HUES64 (cell line): ENCODE results near the gene PPFIA1.
A peak's percentile ranks its signal among the peaks of the same experiment; 100 is the strongest.
"Not testable (repeated sequence)": the region's sequence is repeated elsewhere in the genome, so short reads cannot be mapped to it uniquely, and the experiment has no call there.

Source experiments
- H3K27ac ChIP-seq: 2 replicates; pipeline ENCODE4 v1.7.0; 2013; ENCODE audit warnings: low read depth, low read length, inconsistent platforms
- H3K27me3 ChIP-seq: 2 replicates; pipeline ENCODE4 v1.6.1; 2013; ENCODE audit warnings: mild to moderate bottlenecking, low read length; ENCODE audit not compliant: insufficient read depth
- H3K36me3 ChIP-seq: 2 replicates; pipeline ENCODE4 v1.6.1; 2013; ENCODE audit warnings: mild to moderate bottlenecking, low read length; ENCODE audit not compliant: insufficient read depth
- H3K4me1 ChIP-seq: 2 replicates; pipeline ENCODE4 v1.6.1; 2013; ENCODE audit warnings: mild to moderate bottlenecking, low read length, moderate library complexity; ENCODE audit not compliant: insufficient read depth
- H3K4me3 ChIP-seq: 2 replicates; pipeline ENCODE4 v1.5.1; 2013; ENCODE audit warnings: mild to moderate bottlenecking, low read length, moderate library complexity
- H3K9ac ChIP-seq: 2 replicates; pipeline ENCODE4 v1.6.1; 2013; ENCODE audit warnings: mild to moderate bottlenecking, low read depth, low read length
- H3K9me3 ChIP-seq: 2 replicates; pipeline ENCODE4 v1.6.1; 2013; ENCODE audit warnings: low read depth, low read length; ENCODE audit not compliant: insufficient read depth
- whole genome bisulfite sequencing: fragments of 150-250, 120-280 bp; methylation state at CpG from one replicate; pipeline ENCODE4 v1.1.7; 2013; ENCODE audit warnings: missing lambda C conversion rate; 5-methylcytosine and 5-hydroxymethylcytosine counted together

PPFIA1 gene

GRCh38 chr11:70378506-70379134, 108.1 kb downstream of the PPFIA1 start:
- H3K27ac ChIP-seq = no peak overlapping the region
- WGBS = 91% methylated on average over 8 of the region's 9 CpGs
- peaks cover 91% of the 10 kb centered on the region for H3K36me3 ChIP-seq

GRCh38 chr11:70381350-70381749, 110.9 kb downstream of the PPFIA1 start:
- 94% methylated on average over 8 of the region's 8 CpGs for WGBS

More at GRCh38 chr11:70378506-70379134, 108.1 kb downstream of the PPFIA1 start:
- Histone ChIP-seq H3K27me3 (no peaks in the 10 kb centered on the region), H3K4me1 (peaks cover 15% of the 10 kb centered on the region), H3K4me3 (no peak overlapping the region), H3K9ac (no peak overlapping the region), H3K9me3 (no peaks in the 10 kb centered on the region)

GRCh38 chr11:70381872-70382861, 111.7 kb downstream of the PPFIA1 start:
- H3K9ac ChIP-seq = peak overlapping the region; percentile 25
- no peaks in the 10 kb centered on the region for H3K27me3 ChIP-seq
- H3K4me1 ChIP-seq = peaks cover 15% of the 10 kb centered on the region
- peak overlapping the region; percentile 74 for H3K27ac ChIP-seq
- H3K4me3 ChIP-seq = no peak overlapping the region
- peaks cover 79% of the 10 kb centered on the region for H3K36me3 ChIP-seq
- H3K9me3 ChIP-seq = no peaks in the 10 kb centered on the region
- 83% methylated on average over 12 of the region's 15 CpGs for WGBS

More at GRCh38 chr11:70381350-70381749, 110.9 kb downstream of the PPFIA1 start:
- Histone ChIP-seq H3K9me3 (no peaks in the 10 kb centered on the region), H3K9ac (no peak overlapping the region), H3K36me3 (peaks cover 87% of the 10 kb centered on the region), H3K27ac (0 out of 2 replicates have a peak overlapping the region, but pooled peaks have one; percentile 74), H3K4me3 (no peak overlapping the region), H3K27me3 (no peaks in the 10 kb centered on the region), H3K4me1 (peaks cover 15% of the 10 kb centered on the region)

- Histone ChIP-seq H3K27me3 (no peaks in the 10 kb centered on the region), H3K27ac (0 out of 2 replicates have a peak overlapping the region, but pooled peaks have one; percentile 43), H3K9me3 (no peaks in the 10 kb centered on the region), H3K36me3 (peaks cover 61% of the 10 kb centered on the region), H3K4me3 (no peak overlapping the region), H3K4me1 (peaks cover 15% of the 10 kb centered on the region), H3K9ac (no peak overlapping the region)
- 95% methylated on average over 11 of the region's 11 CpGs for WGBS
Measured at GRCh38 chr11:70383664-70384565, 113.4 kb downstream of the PPFIA1 start.

- WGBS = 94% methylated on average over 18 of the region's 18 CpGs
- Histone ChIP-seq H3K27ac (no peak overlapping the region), H3K9ac (no peak overlapping the region), H3K4me1 (peaks cover 21% of the 10 kb centered on the region), H3K9me3 (no peaks in the 10 kb centered on the region), H3K4me3 (no peak overlapping the region), H3K36me3 (peaks cover 54% of the 10 kb centered on the region), H3K27me3 (no peaks in the 10 kb centered on the region)
Measured at GRCh38 chr11:70384566-70385152, 114.2 kb downstream of the PPFIA1 start.

- H3K4me1 ChIP-seq = peaks cover 18% of the 10 kb centered on the region
Measured at GRCh38 chr11:70387564-70387963, 117.1 kb downstream of the PPFIA1 start.

GRCh38 chr11:70389201-70389600, 118.7 kb downstream of the PPFIA1 start:
- WGBS = 62% methylated on average over 4 of the region's 6 CpGs
- peaks cover 30% of the 10 kb centered on the region for H3K36me3 ChIP-seq
- H3K27me3 ChIP-seq = no peaks in the 10 kb centered on the region
- H3K27ac ChIP-seq = peak overlapping the region; percentile 60; the same call in 1 of the 2 replicates
- no peaks in the 10 kb centered on the region for H3K9me3 ChIP-seq
- peaks cover 15% of the 10 kb centered on the region for H3K4me1 ChIP-seq
- no peak overlapping the region for H3K4me3 ChIP-seq
- H3K9ac ChIP-seq = no peak overlapping the region

More at GRCh38 chr11:70387564-70387963, 117.1 kb downstream of the PPFIA1 start:
- Histone ChIP-seq H3K36me3 (peaks cover 34% of the 10 kb centered on the region), H3K9me3 (no peaks in the 10 kb centered on the region), H3K27ac (no peak overlapping the region), H3K27me3 (no peaks in the 10 kb centered on the region), H3K4me3 (no peak overlapping the region), H3K9ac (no peak overlapping the region)
- WGBS = 100% methylated on average over 4 of the region's 4 CpGs

GRCh38 chr11:70390882-70391281, 120.4 kb downstream of the PPFIA1 start:
- WGBS = 85% methylated on average over 7 of the region's 7 CpGs
- H3K4me1 ChIP-seq = peaks cover 15% of the 10 kb centered on the region
- not testable (repeated sequence) for H3K9ac ChIP-seq, H3K4me3 ChIP-seq, H3K9me3 ChIP-seq, H3K27me3 ChIP-seq
- peak overlapping the region; percentile 60; the same call in 1 of the 2 replicates for H3K27ac ChIP-seq
- peaks cover 27% of the 10 kb centered on the region for H3K36me3 ChIP-seq

- 95% methylated on average over 15 of the region's 15 CpGs for WGBS
- Histone ChIP-seq H3K9ac (no peak overlapping the region), H3K36me3 (peaks cover 24% of the 10 kb centered on the region), H3K4me1 (peaks cover 17% of the 10 kb centered on the region), H3K4me3 (no peak overlapping the region), H3K27me3 (no peaks in the 10 kb centered on the region), H3K27ac (no peak overlapping the region), H3K9me3 (no peaks in the 10 kb centered on the region)
Measured at GRCh38 chr11:70394211-70394950, 123.9 kb downstream of the PPFIA1 start.
